K562 (cell line): ENCODE results near the gene DCAF10. TPM values are rescaled to one million over a fixed set of nuclear protein-coding genes. Genes with fewer than 3 reads are reported as not detected.
"Not testable (repeated sequence)": the region's sequence is repeated elsewhere in the genome, so short reads cannot be mapped to it uniquely, and the experiment has no call there.

Experiments
- ATAC-seq: fragments of 200-7000 bp; cut with Tn5 transposase; 3 replicates; pipeline ENCODE4 v1.9.1; 2020; ENCODE audit warnings: moderate library complexity
- BruUV-seq: library from RNA; stranded (reverse); fragments of 400-500 nt; replicated peaks from 2 replicates; lab custom pipeline; 2021; lab: Mats Ljungman, UMichigan
- CTCF ChIA-PET: fragments of 300-600 bp; formaldehyde crosslinking; extraction: SDS; loops from one replicate; lab custom pipeline; 2021; ENCODE audit warnings: low intra/inter-chr PET ratio; lab: Yijun Ruan, JAX
- POLR2A ChIA-PET: fragments of 300-600, 350-650 bp; sonication (Branson Sonifier 250); formaldehyde crosslinking; extraction: SDS; loops from one replicate; lab custom pipeline; 2021; ENCODE audit warnings: antibody characterized with exemption, inconsistent platforms; lab: Yijun Ruan, JAX
- DNase-seq, 4 experiments: peaks; one replicate each; pipeline versions ENCODE4 v3.0.0 to v3.0.0-alpha.2; 2011 to 2018; ENCODE audit warnings: low spot score in 3 of 4, mixed read lengths in 3 of 4; ENCODE audit errors: extremely low read depth in 1 of 4
- FAIRE-seq: peaks from 2 replicates; lab custom pipeline; 2011; peaks lifted over from hg19 to GRCh38; lab: Jason Lieb, UNC
- H2AFZ ChIP-seq: 2 replicates; pipeline ENCODE4 v1.6.0; 2011; ENCODE audit warnings: low read depth, low read length, control low read depth, inconsistent platforms
- H3K27ac ChIP-seq: fragments of 200-600 bp; 3 replicates; pipeline ENCODE4 v1.8.0; 2011; ENCODE audit warnings: low read depth, mild to moderate bottlenecking, control low read depth, inconsistent platforms, low read length, moderate library complexity, mixed read lengths; ENCODE audit errors: extremely low read depth
- H3K27me3 ChIP-seq, 2 experiments: fragments of 300-600 bp in 1 of 2; 2 replicates in 1 of 2; 3 replicates in 1 of 2; pipeline versions ENCODE4 v1.6.0 to v1.8.0; 2011; ENCODE audit warnings: inconsistent platforms in 2 of 2, low read length in 2 of 2, mild to moderate bottlenecking in 1 of 2, mixed read lengths in 1 of 2, moderate library complexity in 1 of 2; ENCODE audit not compliant: control insufficient read depth in 2 of 2, insufficient read depth in 2 of 2
- H3K36me3 ChIP-seq: fragments of 300-600 bp; 3 replicates; pipeline ENCODE4 v1.8.0; 2011; ENCODE audit warnings: mild to moderate bottlenecking, low read length, inconsistent platforms; ENCODE audit not compliant: control insufficient read depth, insufficient read depth
- H3K4me1 ChIP-seq, 2 experiments: fragments of 200-600 bp in 1 of 2; replicated peaks in 1 of 2; 2 replicates in 1 of 2; 3 replicates in 1 of 2; pipeline versions ENCODE4 v1.5.1 to v1.8.0; 2011; ENCODE audit warnings: inconsistent platforms in 2 of 2, low read length in 2 of 2, mild to moderate bottlenecking in 1 of 2, mixed read lengths in 1 of 2, moderate library complexity in 1 of 2; ENCODE audit not compliant: control insufficient read depth in 2 of 2, insufficient read depth in 2 of 2
- H3K4me2 ChIP-seq: 2 replicates; pipeline ENCODE4 v1.6.1; 2011; ENCODE audit warnings: low read length, control low read depth, inconsistent platforms, mixed read lengths; ENCODE audit not compliant: insufficient read depth
- H3K4me3 ChIP-seq: fragments of 200-600 bp; sonication (generic), shearing (Covaris generic); 2 replicates; pipeline ENCODE4 v1.5.1; 2016; ENCODE audit warnings: control low read depth, inconsistent platforms
- H3K79me2 ChIP-seq: fragments of 200-600 bp; 3 replicates; pipeline ENCODE4 v1.8.0; 2011; ENCODE audit warnings: low read length, inconsistent platforms; ENCODE audit not compliant: control insufficient read depth, insufficient read depth
- H3K9ac ChIP-seq, 2 experiments: 2 replicates each; pipeline versions ENCODE4 v1.6.0 to v1.6.1; 2011; ENCODE audit warnings: low read depth in 2 of 2, low read length in 2 of 2, control low read depth in 1 of 2, inconsistent platforms in 1 of 2, mild to moderate bottlenecking in 1 of 2, mixed read lengths in 1 of 2; ENCODE audit not compliant: insufficient read depth in 1 of 2
- H3K9me1 ChIP-seq: one replicate; pipeline ENCODE4 v1.6.0; 2011; ENCODE audit warnings: inconsistent platforms, mild to moderate bottlenecking, low read length, moderate library complexity; ENCODE audit not compliant: control insufficient read depth, insufficient read depth
- H3K9me3 ChIP-seq: replicated peaks from 2 replicates; pipeline ENCODE4 v1.5.1; 2011; ENCODE audit warnings: low read depth, low read length, inconsistent platforms; ENCODE audit not compliant: control insufficient read depth, insufficient read depth
- H4K20me1 ChIP-seq: replicated peaks from 2 replicates; pipeline ENCODE4 v1.6.1; 2011; ENCODE audit warnings: low read length, inconsistent platforms, mixed read lengths; ENCODE audit not compliant: control insufficient read depth, insufficient read depth
- BCOR ChIP-seq: fragments of 450-650 bp; IDR thresholded peaks from 2 replicates; pipeline ENCODE4 v1.6.1; 2016
- CCNT2 ChIP-seq: IDR thresholded peaks from 2 replicates; pipeline ENCODE4 v1.6.1; 2011; ENCODE audit warnings: borderline replicate concordance, low read depth, mild to moderate bottlenecking, moderate library complexity, mixed read lengths, low read length; ENCODE audit not compliant: insufficient read length; ENCODE audit errors: extremely low read depth
- KDM1A ChIP-seq, 2 experiments: fragments of 450-650 bp; IDR thresholded peaks; 2 replicates each; pipeline ENCODE4 v1.6.1; 2016; ENCODE audit warnings: mild to moderate bottlenecking in 2 of 2
- SIN3A ChIP-seq, 2 experiments: fragments of 150-350 bp in 1 of 2; IDR thresholded peaks; 2 replicates each; pipeline ENCODE4 v1.6.1; 2011 to 2016; ENCODE audit warnings: borderline replicate concordance in 2 of 2, low read depth in 2 of 2, low read length in 2 of 2, mild to moderate bottlenecking in 2 of 2, moderate library complexity in 2 of 2; ENCODE audit not compliant: control insufficient read depth in 1 of 2
- SMARCA5 ChIP-seq: fragments of 450-650 bp; IDR thresholded peaks from 2 replicates; pipeline ENCODE4 v1.6.1; 2016
- ZNF146 ChIP-seq: IDR thresholded peaks from one replicate; pipeline ENCODE4 v1.6.1; 2018; ENCODE audit warnings: missing compliant biosample characterization; ENCODE audit not compliant: unreplicated experiment
- WGBS: fragments of 100-300 bp; shearing (Covaris generic); methylation state at CpG from one replicate; pipeline ENCODE4 v1.1.6; 2016; ENCODE audit warnings: low coverage, mixed read lengths; ENCODE audit not compliant: insufficient coverage; ENCODE audit errors: missing lambda C conversion rate; 5-methylcytosine and 5-hydroxymethylcytosine counted together
- in situ Hi-C: fragments of 300-500 bp; cut with MboI; formaldehyde crosslinking; loops from 4 replicates; pipeline ENCODE4 v1.15.0; 2018; ENCODE audit warnings: inconsistent platforms, mixed read lengths
- intact Hi-C: fragments of 100-400 bp; cut with micrococcal nuclease; formaldehyde crosslinking; loops from 2 replicates; pipeline ENCODE4 v1.14.2; 2022
- polyA plus RNA-seq, 8 experiments: library from polyadenylated mRNA; depleted of rRNA in 4 of 8; stranded (reverse) in 5 of 8; unstranded in 3 of 8; fragments of >200 nt; fragmentation: Nextera tagmentation in 2 of 8; fragmentation: Illumina TruSeq in 1 of 8; extraction: Ambion mirVana in 2 of 8; extraction: Trizol in 1 of 8; gene quantifications; 2 replicates each; pipeline versions ENCODE4 v1.2.1 to v1.2.3, GENCODE V29; 2011 to 2014; ENCODE audit warnings: inconsistent platforms in 1 of 8, missing spikeins in 1 of 8
- total RNA-seq, 7 experiments: library from RNA; depleted of rRNA in 6 of 7; stranded (reverse); fragments of >200 nt in 6 of 7; fragmentation: Illumina TruSeq in 2 of 7; extraction: Trizol in 2 of 7; gene quantifications; 2 replicates each; pipeline versions ENCODE4 v1.2.1 to v1.2.3, GENCODE V29; 2011 to 2021; ENCODE audit warnings: low replicate concordance in 1 of 7
- TF ChIP-seq, protein P1 (sequence below), 2 experiments: fragments of 150-350 bp in 1 of 2; IDR thresholded peaks; 2 replicates each; pipeline ENCODE4 v1.6.1; 2012 to 2016; ENCODE audit warnings: low read depth in 2 of 2, low read length in 2 of 2, mild to moderate bottlenecking in 1 of 2, moderate library complexity in 1 of 2
- TF ChIP-seq, protein P2 (sequence below): fragments of 450-650 bp; IDR thresholded peaks from 2 replicates; pipeline ENCODE4 v1.6.1; 2016; ENCODE audit warnings: low read depth, mild to moderate bottlenecking, moderate library complexity

The DCAF10 gene
- total and polyA plus RNA-seq, 9 of the 15 experiments (the other 6 are each of a cell fraction or from before 2014, with no cell fraction given): 6.8 to 40.1 (median 16.9) TPM

DNA sequence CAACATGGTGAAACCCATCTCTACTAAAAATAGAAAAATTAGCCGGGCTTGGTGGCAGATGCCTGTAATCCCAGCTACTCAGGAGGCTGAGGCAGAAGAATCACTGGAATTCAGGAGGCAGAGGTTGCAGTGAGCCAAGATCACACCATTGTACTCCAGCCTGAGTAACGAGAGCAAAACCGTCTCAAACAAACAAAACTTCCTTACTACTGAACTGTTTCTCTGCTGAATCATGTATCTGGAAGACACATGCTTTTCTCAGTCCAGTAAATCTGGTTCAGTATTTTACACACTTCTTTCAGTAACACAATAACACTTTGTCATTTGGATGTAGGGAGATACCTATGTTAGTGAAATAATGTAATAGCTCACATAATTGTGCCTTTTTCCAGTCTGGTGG is 39.1 kb upstream of the DCAF10 start (continued):
- TF ChIP-seq, protein P1, sequence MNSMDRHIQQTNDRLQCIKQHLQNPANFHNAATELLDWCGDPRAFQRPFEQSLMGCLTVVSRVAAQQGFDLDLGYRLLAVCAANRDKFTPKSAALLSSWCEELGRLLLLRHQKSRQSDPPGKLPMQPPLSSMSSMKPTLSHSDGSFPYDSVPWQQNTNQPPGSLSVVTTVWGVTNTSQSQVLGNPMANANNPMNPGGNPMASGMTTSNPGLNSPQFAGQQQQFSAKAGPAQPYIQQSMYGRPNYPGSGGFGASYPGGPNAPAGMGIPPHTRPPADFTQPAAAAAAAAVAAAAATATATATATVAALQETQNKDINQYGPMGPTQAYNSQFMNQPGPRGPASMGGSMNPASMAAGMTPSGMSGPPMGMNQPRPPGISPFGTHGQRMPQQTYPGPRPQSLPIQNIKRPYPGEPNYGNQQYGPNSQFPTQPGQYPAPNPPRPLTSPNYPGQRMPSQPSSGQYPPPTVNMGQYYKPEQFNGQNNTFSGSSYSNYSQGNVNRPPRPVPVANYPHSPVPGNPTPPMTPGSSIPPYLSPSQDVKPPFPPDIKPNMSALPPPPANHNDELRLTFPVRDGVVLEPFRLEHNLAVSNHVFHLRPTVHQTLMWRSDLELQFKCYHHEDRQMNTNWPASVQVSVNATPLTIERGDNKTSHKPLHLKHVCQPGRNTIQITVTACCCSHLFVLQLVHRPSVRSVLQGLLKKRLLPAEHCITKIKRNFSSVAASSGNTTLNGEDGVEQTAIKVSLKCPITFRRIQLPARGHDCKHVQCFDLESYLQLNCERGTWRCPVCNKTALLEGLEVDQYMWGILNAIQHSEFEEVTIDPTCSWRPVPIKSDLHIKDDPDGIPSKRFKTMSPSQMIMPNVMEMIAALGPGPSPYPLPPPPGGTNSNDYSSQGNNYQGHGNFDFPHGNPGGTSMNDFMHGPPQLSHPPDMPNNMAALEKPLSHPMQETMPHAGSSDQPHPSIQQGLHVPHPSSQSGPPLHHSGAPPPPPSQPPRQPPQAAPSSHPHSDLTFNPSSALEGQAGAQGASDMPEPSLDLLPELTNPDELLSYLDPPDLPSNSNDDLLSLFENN (IDR thresholded peaks at IDR 0.05; ENCODE audit: low read depth in 2 of 2, low read length in 2 of 2): no peak
- no peak for TF ChIP-seq SIN3A (IDR thresholded peaks at IDR 0.05; ENCODE audit: borderline replicate concordance in 2 of 2, control insufficient read depth in 1 of 2, low read depth in 2 of 2, low read length in 2 of 2)
- TF ChIP-seq, protein P2, sequence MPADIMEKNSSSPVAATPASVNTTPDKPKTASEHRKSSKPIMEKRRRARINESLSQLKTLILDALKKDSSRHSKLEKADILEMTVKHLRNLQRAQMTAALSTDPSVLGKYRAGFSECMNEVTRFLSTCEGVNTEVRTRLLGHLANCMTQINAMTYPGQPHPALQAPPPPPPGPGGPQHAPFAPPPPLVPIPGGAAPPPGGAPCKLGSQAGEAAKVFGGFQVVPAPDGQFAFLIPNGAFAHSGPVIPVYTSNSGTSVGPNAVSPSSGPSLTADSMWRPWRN: no peak
- no peak for TF ChIP-seq CCNT2

DNA sequence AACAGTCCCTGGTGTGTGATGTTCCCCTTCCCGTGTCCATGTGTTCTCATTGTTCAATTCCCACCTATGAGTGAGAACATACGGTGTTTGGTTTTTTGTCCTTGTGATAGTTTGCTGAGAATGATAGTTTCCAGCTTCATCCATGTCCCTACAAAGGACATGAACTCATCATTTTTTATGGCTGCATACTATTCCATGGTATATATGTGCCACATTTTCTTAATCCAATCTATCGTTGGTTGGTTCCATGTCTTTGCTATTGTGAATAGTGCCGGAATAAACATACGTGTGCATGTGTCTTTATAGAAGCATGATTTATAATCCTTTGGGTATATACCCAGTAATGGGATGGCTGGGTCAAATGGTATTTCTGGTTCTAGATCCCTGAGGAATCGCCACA is 35.3 kb upstream of the DCAF10 start:
- FAIRE-seq, POLR2A ChIA-PET, DNase-seq, CTCF ChIA-PET, H2AFZ ChIP-seq, H3K9ac ChIP-seq, H4K20me1 ChIP-seq, H3K27me3 ChIP-seq, H3K27ac ChIP-seq, intact Hi-C loops, H3K9me1 ChIP-seq, in situ Hi-C loops, H3K4me2 ChIP-seq, BruUV-seq, ATAC-seq, H3K79me2 ChIP-seq, H3K9me3 ChIP-seq, H3K4me3 ChIP-seq: not testable (repeated sequence)
- TF ChIP-seq SMARCA5: 0 out of 2 replicates have a peak, but pooled peaks have one; percentile 49
- TF ChIP-seq BCOR: peak; percentile 81
- peak; percentile 39 to 45; a peak in 2 of 4 replicates for TF ChIP-seq KDM1A (IDR thresholded peaks at IDR 0.05)
- TF ChIP-seq ZNF146 (CRISPR knock-in tag): peak; percentile 73
- WGBS: 69% methylated on average over 5 of the region's 6 CpGs
- H3K36me3 ChIP-seq: peaks cover 18% of the 10 kb centered on the region; the same call in 2 of the 3 replicates
- H3K4me1 ChIP-seq: peaks cover 17 to 20% of the 10 kb centered on the region in 2 experiments; a peak in 4 of 5 replicates
